Liver (tissue), 9 donors: ENCODE data around the gene IGF2BP2. TPM values are rescaled to one million over a fixed set of nuclear protein-coding genes. Genes with fewer than 3 reads are reported as not detected.

ENCODE experiments used
- DNase-seq: peaks from one replicate; pipeline ENCODE4 v3.0.0-alpha.2; 2017; ENCODE audit warnings: low spot score
- H3K27ac ChIP-seq, 2 donors: one replicate each; pipeline ENCODE4 v1.7.0; 2013; ENCODE audit warnings: inconsistent platforms in 2 of 2, low read length in 2 of 2, control low read depth in 1 of 2, low read depth in 1 of 2, mild to moderate bottlenecking in 1 of 2
- H3K27me3 ChIP-seq, 4 donors: one replicate each; pipeline versions ENCODE4 v1.6.1 to v1.7.0; 2013; ENCODE audit warnings: low read length in 3 of 4, inconsistent platforms in 1 of 4, mild to moderate bottlenecking in 1 of 4, moderate library complexity in 1 of 4; ENCODE audit not compliant: control insufficient read depth in 4 of 4, insufficient read depth in 4 of 4
- H3K36me3 ChIP-seq, 4 donors: one replicate each; pipeline versions ENCODE4 v1.6.1 to v1.7.0; 2013; ENCODE audit warnings: low read length in 3 of 4, mild to moderate bottlenecking in 3 of 4, low read depth in 1 of 4, moderate library complexity in 1 of 4; ENCODE audit not compliant: control insufficient read depth in 4 of 4, insufficient read depth in 3 of 4
- H3K4me1 ChIP-seq, 4 donors: one replicate each; pipeline versions ENCODE4 v1.6.1 to v1.7.0; 2013; ENCODE audit warnings: low read length in 3 of 4, mild to moderate bottlenecking in 3 of 4, moderate library complexity in 1 of 4; ENCODE audit not compliant: control insufficient read depth in 4 of 4, insufficient read depth in 4 of 4
- H3K4me3 ChIP-seq, 3 donors: one replicate each; pipeline versions ENCODE4 v1.6.1 to v1.7.0; 2013; ENCODE audit warnings: low read length in 3 of 3, control low read depth in 1 of 3, low read depth in 1 of 3, mild to moderate bottlenecking in 1 of 3
- H3K9ac ChIP-seq, 2 donors: one replicate each; pipeline ENCODE4 v1.7.0; 2013; ENCODE audit warnings: low read length in 2 of 2, mild to moderate bottlenecking in 2 of 2, moderate library complexity in 2 of 2, control low read depth in 1 of 2, low read depth in 1 of 2
- H3K9me3 ChIP-seq, 4 donors: one replicate each; pipeline versions ENCODE4 v1.6.1 to v1.7.0; 2013; ENCODE audit warnings: low read length in 3 of 4; ENCODE audit not compliant: control insufficient read depth in 4 of 4
- ATF3 ChIP-seq: IDR thresholded peaks from 2 replicates; pipeline ENCODE4 v1.6.1; 2016; ENCODE audit warnings: antibody characterized with exemption
- CTCF ChIP-seq: fragments of 150-350 bp; IDR thresholded peaks from 2 replicates; pipeline ENCODE4 v1.5.1; 2017; ENCODE audit warnings: improper control_type of control experiment, low read depth, low read length; ENCODE audit not compliant: missing input control
- EGR1 ChIP-seq, 2 donors: IDR thresholded peaks; 2 replicates each; pipeline ENCODE4 v1.6.1; 2016 to 2018; ENCODE audit warnings: antibody characterized with exemption in 2 of 2, low read depth in 2 of 2
- FOXA1 ChIP-seq: IDR thresholded peaks from 2 replicates; pipeline ENCODE4 v1.6.1; 2016; ENCODE audit warnings: antibody characterized with exemption
- FOXA2 ChIP-seq: IDR thresholded peaks from 2 replicates; pipeline ENCODE4 v1.6.1; 2016; ENCODE audit warnings: antibody characterized with exemption
- GABPA ChIP-seq, 2 donors: IDR thresholded peaks in 1 of 2; conservative IDR thresholded peaks in 1 of 2; 2 replicates each; pipeline ENCODE4 v1.6.1; 2016; ENCODE audit warnings: antibody characterized with exemption in 2 of 2, mild to moderate bottlenecking in 1 of 2, moderate library complexity in 1 of 2
- HNF4A ChIP-seq, 2 donors: conservative IDR thresholded peaks; 2 replicates each; pipeline ENCODE4 v1.6.1; 2016; ENCODE audit warnings: antibody characterized with exemption in 2 of 2, mild to moderate bottlenecking in 2 of 2
- HNF4G ChIP-seq: IDR thresholded peaks from 2 replicates; pipeline ENCODE4 v1.6.1; 2016; ENCODE audit warnings: antibody characterized with exemption
- JUND ChIP-seq, 2 donors: IDR thresholded peaks; 2 replicates each; pipeline ENCODE4 v1.6.1; 2016; ENCODE audit warnings: antibody characterized with exemption in 2 of 2
- MAX ChIP-seq: IDR thresholded peaks from 2 replicates; pipeline ENCODE4 v1.6.1; 2016; ENCODE audit warnings: antibody characterized with exemption
- NR2F2 ChIP-seq: IDR thresholded peaks from 2 replicates; pipeline ENCODE4 v1.6.1; 2016; ENCODE audit warnings: antibody characterized with exemption
- RAD21 ChIP-seq, 2 donors: IDR thresholded peaks; 2 replicates each; pipeline ENCODE4 v1.6.1; 2016; ENCODE audit warnings: antibody characterized with exemption in 2 of 2, mild to moderate bottlenecking in 2 of 2
- REST ChIP-seq: IDR thresholded peaks from 2 replicates; pipeline ENCODE4 v1.6.1; 2016; ENCODE audit warnings: antibody characterized with exemption, mild to moderate bottlenecking
- RXRA ChIP-seq, 2 donors: IDR thresholded peaks; 2 replicates each; pipeline ENCODE4 v1.6.1; 2017 to 2018; ENCODE audit warnings: antibody characterized with exemption in 2 of 2, mild to moderate bottlenecking in 1 of 2
- SP1 ChIP-seq: IDR thresholded peaks from 2 replicates; pipeline ENCODE4 v1.6.1; 2018; ENCODE audit warnings: antibody characterized with exemption, mild to moderate bottlenecking
- TAF1 ChIP-seq: conservative IDR thresholded peaks from 2 replicates; pipeline ENCODE4 v1.6.1; 2016; ENCODE audit warnings: antibody characterized with exemption, mild to moderate bottlenecking
- ZBTB33 ChIP-seq: IDR thresholded peaks from 2 replicates; pipeline ENCODE4 v1.6.1; 2016; ENCODE audit warnings: antibody characterized with exemption
- WGBS: extraction: QIAGEN DNeasy Blood & Tissue Kit; methylation state at CpG from one replicate; pipeline ENCODE4 v1.1.7; 2013; 5-methylcytosine and 5-hydroxymethylcytosine counted together
- polyA plus RNA-seq, 2 donors: library from polyadenylated mRNA; stranded (reverse) in 1 of 2; unstranded in 1 of 2; fragments of 200-250 nt in 1 of 2; fragments of >200 nt in 1 of 2; fragmentation: Nextera tagmentation in 1 of 2; extraction: Ambion mirVana in 1 of 2; gene quantifications; one replicate each; pipeline versions ENCODE4 v1.2.1 to v1.2.3, GENCODE V29; 2013 to 2015
- total RNA-seq, 2 donors: library from RNA; depleted of rRNA; stranded (reverse); fragments of >200 nt; gene quantifications; one replicate each; pipeline ENCODE4 v1.2.3, GENCODE V29; 2014
- donor health status: healthy.
- donor health status: healthy.
- donor health status: healthy.
- donor health status: healthy.
- donor health status: healthy.

The IGF2BP2 gene
- total and polyA plus RNA-seq, 4 donors, result 0.67 to 35.0 (median 1.7) TPM

GRCh38 chr3:185781759-185782158 is 43.1 kb downstream of the IGF2BP2 start:
- WGBS, result 85% methylated on average over 3 of the region's 3 CpGs
- no peak for DNase-seq
- H3K9ac ChIP-seq, result no peak overlapping the region
- H3K27me3 ChIP-seq, result no peaks in the 10 kb centered on the region
- no peak overlapping the region for H3K27ac ChIP-seq
- no peaks in the 10 kb centered on the region for H3K36me3 ChIP-seq
- H3K9me3 ChIP-seq, result no peaks in the 10 kb centered on the region
- H3K4me3 ChIP-seq, result no peak overlapping the region
- TF ChIP-seq HNF4A (conservative IDR thresholded peaks at IDR 0.05), result no peak
- TF ChIP-seq HNF4G, result no peak
- TF ChIP-seq CTCF, result no peak
- no peak for TF ChIP-seq EGR1 (IDR thresholded peaks at IDR 0.05; ENCODE audit: low read depth in 2 of 2)
- no peak for TF ChIP-seq MAX
- TF ChIP-seq SP1, result no peak
- TF ChIP-seq REST, result no peak
- no peak for TF ChIP-seq RXRA (IDR thresholded peaks at IDR 0.05)
- no peaks in the 10 kb centered on the region for H3K4me1 ChIP-seq

- H3K27me3 ChIP-seq, result no peaks in the 10 kb centered on the region
- H3K4me3 ChIP-seq, result no peak overlapping the region
These were observed 45.4 kb downstream of the IGF2BP2 start for GRCh38 chr3:185779461-185779860.

GRCh38 chr3:185778821-185779220 is 46.0 kb downstream of the IGF2BP2 start:
- no peak for DNase-seq
- no peak overlapping the region for H3K27ac ChIP-seq
- 94% methylated on average over 1 of the region's 1 CpG for whole genome bisulfite sequencing
- H3K9ac ChIP-seq, result no peak overlapping the region
- H3K9me3 ChIP-seq, result no peaks in the 10 kb centered on the region
- H3K36me3 ChIP-seq, result no peaks in the 10 kb centered on the region
- H3K27me3 ChIP-seq, result no peaks in the 10 kb centered on the region
- no peak overlapping the region for H3K4me3 ChIP-seq
- peaks cover 0 to 2% (median 0%) of the 10 kb centered on the region in 4 donors for H3K4me1 ChIP-seq
- TF ChIP-seq MAX (no peak), REST (no peak), ZBTB33 (no peak), ATF3 (no peak), EGR1 (IDR thresholded peaks at IDR 0.05; ENCODE audit: low read depth in 2 of 2) (no peak), RAD21 (IDR thresholded peaks at IDR 0.05) (no peak), JUND (IDR thresholded peaks at IDR 0.05) (no peak), RXRA (IDR thresholded peaks at IDR 0.05) (no peak), NR2F2 (no peak)

More at GRCh38 chr3:185779461-185779860, 45.4 kb downstream of the IGF2BP2 start:
- H3K27ac ChIP-seq, result no peak overlapping the region
- H3K4me1 ChIP-seq, result no peaks in the 10 kb centered on the region
- no peak overlapping the region for H3K9ac ChIP-seq
- no peaks in the 10 kb centered on the region for H3K36me3 ChIP-seq
- TF ChIP-seq FOXA2 (no peak), FOXA1 (no peak), GABPA (IDR thresholded peaks at IDR 0.05 in 1 of 2, conservative IDR thresholded peaks at IDR 0.05 in 1 of 2) (no peak), TAF1 (no peak), NR2F2 (no peak), ATF3 (no peak), JUND (IDR thresholded peaks at IDR 0.05) (no peak)
- DNase-seq, result no peak
- H3K9me3 ChIP-seq, result no peaks in the 10 kb centered on the region
- WGBS, result 98% methylated on average over 2 of the region's 2 CpGs
